Trophoblast cell (in vitro differentiated cells and primary cell): ENCODE results near the gene BPGM.

Source experiments
- DNase-seq, 2 donors: peaks; one replicate each; pipeline ENCODE4 v3.0.0-alpha.2; 2016
- H2AFZ ChIP-seq: 2 replicates; pipeline ENCODE4 v1.6.1; 2013; ENCODE audit warnings: low read length, moderate library complexity, mild to moderate bottlenecking; ENCODE audit not compliant: insufficient read depth, poor library complexity
- H2AK5ac ChIP-seq: 2 replicates; pipeline ENCODE4 v1.6.1; 2013; ENCODE audit warnings: mild to moderate bottlenecking, low read length
- H2BK120ac ChIP-seq: 2 replicates; pipeline ENCODE4 v1.6.1; 2013; ENCODE audit warnings: low read length, mild to moderate bottlenecking, moderate library complexity; ENCODE audit not compliant: insufficient read depth, poor library complexity
- H2BK12ac ChIP-seq: 2 replicates; pipeline ENCODE4 v1.6.1; 2013; ENCODE audit warnings: mild to moderate bottlenecking, low read length, moderate library complexity
- H2BK5ac ChIP-seq: 2 replicates; pipeline ENCODE4 v1.6.1; 2013; ENCODE audit warnings: low read length, low read depth, moderate library complexity, mild to moderate bottlenecking; ENCODE audit not compliant: poor library complexity
- H3K14ac ChIP-seq: 2 replicates; pipeline ENCODE4 v1.6.1; 2013; ENCODE audit warnings: mild to moderate bottlenecking, low read length
- H3K18ac ChIP-seq: 2 replicates; pipeline ENCODE4 v1.6.1; 2013; ENCODE audit warnings: mild to moderate bottlenecking, low read length
- H3K23ac ChIP-seq: 2 replicates; pipeline ENCODE4 v1.6.1; 2013; ENCODE audit warnings: low read length
- H3K27ac ChIP-seq: 2 replicates; pipeline ENCODE4 v1.5.1; 2013; ENCODE audit warnings: low read depth, mild to moderate bottlenecking, inconsistent platforms, low read length, moderate library complexity
- H3K27me3 ChIP-seq: 2 replicates; pipeline ENCODE4 v1.6.1; 2013; ENCODE audit warnings: inconsistent platforms, mild to moderate bottlenecking, low read length, moderate library complexity; ENCODE audit not compliant: insufficient read depth
- H3K36me3 ChIP-seq, 2 experiments: 1 replicate in 1 of 2; 2 replicates in 1 of 2; pipeline ENCODE4 v1.6.1; 2013; ENCODE audit warnings: low read length in 2 of 2, mild to moderate bottlenecking in 2 of 2, moderate library complexity in 1 of 2; ENCODE audit not compliant: insufficient read depth in 2 of 2, control insufficient read depth in 1 of 2
- H3K4ac ChIP-seq: 2 replicates; pipeline ENCODE4 v1.6.1; 2013; ENCODE audit warnings: low read depth, mild to moderate bottlenecking, low read length, moderate library complexity
- H3K4me1 ChIP-seq, 2 experiments: 1 replicate in 1 of 2; 2 replicates in 1 of 2; pipeline ENCODE4 v1.6.1; 2013; ENCODE audit warnings: low read length in 2 of 2, mild to moderate bottlenecking in 2 of 2, moderate library complexity in 1 of 2; ENCODE audit not compliant: insufficient read depth in 2 of 2, control insufficient read depth in 1 of 2
- H3K4me2 ChIP-seq: 2 replicates; pipeline ENCODE4 v1.6.1; 2013; ENCODE audit warnings: inconsistent platforms, mild to moderate bottlenecking, low read length, moderate library complexity
- H3K4me3 ChIP-seq: 2 replicates; pipeline ENCODE4 v1.5.1; 2013; ENCODE audit warnings: mild to moderate bottlenecking, low read depth, low read length, inconsistent platforms
- H3K79me1 ChIP-seq: one replicate; pipeline ENCODE4 v1.6.1; 2013; ENCODE audit warnings: low read length
- H3K79me2 ChIP-seq: 2 replicates; pipeline ENCODE4 v1.6.1; 2013; ENCODE audit warnings: low read length, mild to moderate bottlenecking; ENCODE audit not compliant: control insufficient read depth, insufficient read depth, poor library complexity
- H3K9ac ChIP-seq: 2 replicates; pipeline ENCODE4 v1.6.1; 2013; ENCODE audit warnings: mild to moderate bottlenecking, low read length
- H3K9me3 ChIP-seq: 2 replicates; pipeline ENCODE4 v1.6.1; 2013; ENCODE audit warnings: low read depth, mild to moderate bottlenecking, control low read depth, inconsistent platforms, low read length; ENCODE audit not compliant: insufficient read depth
- H4K12ac ChIP-seq: 2 replicates; pipeline ENCODE4 v1.6.1; 2013; ENCODE audit warnings: low read depth, mild to moderate bottlenecking, low read length, moderate library complexity
- H4K8ac ChIP-seq: 2 replicates; pipeline ENCODE4 v1.6.1; 2013; ENCODE audit warnings: low read depth, mild to moderate bottlenecking, low read length, moderate library complexity
- H4K91ac ChIP-seq: one replicate; pipeline ENCODE4 v1.6.1; 2013; ENCODE audit warnings: low read depth, mild to moderate bottlenecking, low read length, moderate library complexity
- whole genome bisulfite sequencing: extraction: QIAGEN DNeasy Blood & Tissue Kit; methylation state at CpG from one replicate; pipeline ENCODE4 v1.1.7; 2013; ENCODE audit warnings: missing lambda C conversion rate; ENCODE audit not compliant: insufficient read length, insufficient coverage; ENCODE audit errors: extremely low coverage; 5-methylcytosine and 5-hydroxymethylcytosine counted together

The BPGM gene

GRCh38 chr7:134718211-134718875 is 71.7 kb downstream of the BPGM start:
- H3K27me3 ChIP-seq: no peaks in the 10 kb centered on the region
- H4K12ac ChIP-seq: no peak overlapping the region
- no peaks in the 10 kb centered on the region for H3K9me3 ChIP-seq
- H3K27ac ChIP-seq: no peak overlapping the region
- H2AK5ac ChIP-seq: no peak overlapping the region
- H3K4me1 ChIP-seq: peaks cover 0 to 2% of the 10 kb centered on the region in 2 experiments
- H2AFZ ChIP-seq: no peak overlapping the region
- H3K4me2 ChIP-seq: no peak overlapping the region
- no peak overlapping the region for H2BK5ac ChIP-seq
- no peak overlapping the region for H2BK120ac ChIP-seq
- H3K18ac ChIP-seq: no peak overlapping the region
- H2BK12ac ChIP-seq: no peak overlapping the region
- no peaks in the 10 kb centered on the region for H3K36me3 ChIP-seq
- no CpG with 5 or more reads among the region's 2 CpGs for WGBS
- no peak overlapping the region for H3K9ac ChIP-seq
- H4K91ac ChIP-seq: no peak overlapping the region
- no peak overlapping the region for H3K14ac ChIP-seq
- H3K4me3 ChIP-seq: no peak overlapping the region
- peaks cover 2% of the 10 kb centered on the region for H3K79me1 ChIP-seq
- no peak for DNase-seq
- no peaks in the 10 kb centered on the region for H3K79me2 ChIP-seq
- H3K4ac ChIP-seq: no peak overlapping the region
- no peak overlapping the region for H4K8ac ChIP-seq
- no peak overlapping the region for H3K23ac ChIP-seq

DNA sequence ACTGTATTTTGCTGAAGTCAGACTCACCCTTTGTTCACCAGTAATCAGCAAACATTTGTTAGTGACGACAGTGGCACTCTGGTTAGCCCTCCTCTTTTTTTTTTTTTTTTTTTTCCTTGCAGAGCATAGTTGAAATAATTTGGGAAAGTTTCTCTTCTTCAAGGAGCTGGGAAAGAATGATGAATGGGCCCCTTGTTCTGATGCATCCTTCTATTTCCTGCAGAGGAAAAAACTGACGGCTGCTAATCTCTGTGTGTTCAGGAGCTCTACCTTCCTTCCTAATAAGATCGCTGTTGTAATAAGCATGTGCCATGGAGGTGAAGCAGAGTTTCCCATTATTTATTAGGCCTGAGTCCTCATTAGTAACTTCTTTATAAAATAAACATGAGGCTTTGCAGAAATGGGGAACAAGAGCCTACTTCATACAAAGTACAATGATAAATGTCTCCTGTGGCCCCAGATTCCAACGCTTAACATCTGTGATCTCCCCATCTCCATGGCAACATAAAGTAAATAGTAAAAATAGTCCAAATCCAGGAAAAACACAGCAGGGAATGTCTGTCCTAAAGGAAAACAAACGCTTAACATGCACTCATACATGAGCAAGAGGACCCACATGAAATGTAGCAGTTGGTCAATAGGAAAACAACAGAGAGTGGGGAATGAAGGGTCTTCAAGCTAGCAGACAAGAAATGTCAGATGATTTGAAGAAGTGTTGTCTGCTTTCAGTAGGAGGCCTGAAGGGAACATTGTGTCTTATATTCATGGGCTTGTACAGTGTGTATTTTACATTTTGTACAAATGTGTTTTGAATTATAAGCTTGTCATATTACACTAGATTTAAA is 73.7 kb downstream of the BPGM start:
- Histone ChIP-seq H3K36me3 (no peaks in the 10 kb centered on the region), H4K12ac (no peak overlapping the region), H3K79me2 (no peaks in the 10 kb centered on the region), H3K4me2 (no peak overlapping the region), H3K4me1 (peaks cover 0 to 6% of the 10 kb centered on the region in 2 experiments), H2AFZ (no peak overlapping the region), H3K4ac (no peak overlapping the region), H3K9me3 (no peaks in the 10 kb centered on the region), H3K27me3 (no peaks in the 10 kb centered on the region), H2AK5ac (no peak overlapping the region), H3K9ac (no peak overlapping the region), H4K91ac (no peak overlapping the region), H2BK5ac (no peak overlapping the region), H3K18ac (no peak overlapping the region), H2BK120ac (no peak overlapping the region), H4K8ac (no peak overlapping the region), H3K79me1 (peaks cover 6% of the 10 kb centered on the region), H3K4me3 (no peak overlapping the region), H3K27ac (no peak overlapping the region), H3K23ac (no peak overlapping the region), H3K14ac (no peak overlapping the region), H2BK12ac (no peak overlapping the region)
- no CpG with 5 or more reads among the region's 5 CpGs for WGBS
- no peak for DNase-seq

- Histone ChIP-seq H3K4me2 (no peak overlapping the region), H3K18ac (no peak overlapping the region)
- WGBS: no CpG with 5 or more reads among the region's 2 CpGs
Measured at GRCh38 chr7:134721171-134721570, 74.5 kb downstream of the BPGM start.

DNA sequence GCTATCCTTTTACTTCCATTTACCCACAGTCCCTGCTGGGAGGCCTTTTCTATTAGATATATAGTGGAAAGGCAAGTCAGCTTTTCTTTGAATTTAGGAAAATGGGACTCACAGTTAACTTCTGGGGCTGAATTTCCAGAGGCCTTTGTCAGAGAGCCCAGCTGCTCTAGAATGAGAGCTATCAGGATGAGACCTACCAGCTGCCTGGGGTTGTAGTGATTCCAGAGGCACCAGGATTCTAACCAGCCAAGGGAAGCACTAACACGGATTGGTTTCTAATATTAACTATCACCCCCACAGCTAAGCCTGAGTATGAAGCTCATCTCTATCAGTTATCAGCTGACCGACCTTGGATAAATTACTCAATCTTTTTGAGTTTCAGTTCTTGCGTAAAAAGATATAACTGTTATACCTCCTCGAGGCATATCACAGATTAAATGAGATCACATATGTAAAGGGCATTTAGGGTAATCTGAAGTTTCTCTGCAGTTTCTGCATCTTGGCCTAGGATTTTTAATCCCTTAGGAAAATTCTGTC is 76.2 kb downstream of the BPGM start:
- Histone ChIP-seq H2BK12ac (no peak overlapping the region), H3K23ac (no peak overlapping the region), H3K9me3 (no peaks in the 10 kb centered on the region), H4K12ac (no peak overlapping the region), H2AK5ac (no peak overlapping the region), H3K36me3 (no peaks in the 10 kb centered on the region), H3K4me2 (no peak overlapping the region), H3K4me1 (peaks cover 0 to 6% of the 10 kb centered on the region in 2 experiments), H3K27me3 (no peaks in the 10 kb centered on the region), H3K4ac (no peak overlapping the region), H3K9ac (no peak overlapping the region), H3K79me2 (no peaks in the 10 kb centered on the region), H2AFZ (no peak overlapping the region), H4K91ac (no peak overlapping the region), H3K18ac (no peak overlapping the region), H3K4me3 (no peak overlapping the region), H3K79me1 (peaks cover 7% of the 10 kb centered on the region), H2BK120ac (no peak overlapping the region), H3K27ac (no peak overlapping the region), H2BK5ac (no peak overlapping the region), H3K14ac (no peak overlapping the region), H4K8ac (no peak overlapping the region)
- no CpG with 5 or more reads among the region's 4 CpGs for WGBS
- no peak for DNase-seq

More at GRCh38 chr7:134721171-134721570, 74.5 kb downstream of the BPGM start:
- Histone ChIP-seq H3K4me3 (no peak overlapping the region), H3K14ac (no peak overlapping the region), H4K8ac (no peak overlapping the region), H3K4ac (no peak overlapping the region), H3K9ac (no peak overlapping the region), H3K9me3 (no peaks in the 10 kb centered on the region), H3K79me2 (no peaks in the 10 kb centered on the region), H3K27me3 (no peaks in the 10 kb centered on the region), H4K91ac (no peak overlapping the region), H3K4me1 (peaks cover 0 to 6% of the 10 kb centered on the region in 2 experiments), H3K23ac (no peak overlapping the region), H2AK5ac (no peak overlapping the region), H4K12ac (no peak overlapping the region), H2AFZ (no peak overlapping the region), H3K27ac (no peak overlapping the region), H2BK12ac (no peak overlapping the region), H3K79me1 (peaks cover 7% of the 10 kb centered on the region), H2BK5ac (no peak overlapping the region), H2BK120ac (no peak overlapping the region), H3K36me3 (no peaks in the 10 kb centered on the region)
- DNase-seq: no peak
